ENCODE data around the gene DLGAP1. TPM values are rescaled to one million over a fixed set of nuclear protein-coding genes. Genes with fewer than 3 reads are reported as not detected.

DLGAP1 gene
- total and polyA plus RNA-seq, 4 donors: 0.06 to 1.2 (median 0.17) TPM; not detected in 1

DNA sequence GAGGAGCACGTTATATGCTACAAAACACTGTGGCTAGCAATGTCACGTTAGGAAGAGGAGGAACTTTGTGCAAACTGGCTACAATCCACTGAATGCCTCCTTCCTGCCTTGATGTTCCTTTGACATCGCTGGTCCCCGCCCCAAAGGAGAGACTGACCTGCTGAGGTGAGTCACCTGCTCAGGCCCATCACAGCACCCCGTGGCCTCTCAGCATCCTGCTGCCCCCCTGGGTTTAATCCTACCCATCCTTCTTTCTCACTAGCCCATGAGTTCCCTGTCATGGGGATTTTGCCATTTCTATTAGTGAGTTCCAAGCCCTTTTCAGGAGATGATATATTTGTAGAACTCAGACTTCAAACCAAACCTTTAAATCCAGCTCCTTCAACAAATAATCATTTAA lies 16.2 kb downstream of the DLGAP1 start:
- Histone ChIP-seq H3K4me1 (ENCODE audit: control insufficient read depth in 4 of 4, insufficient read depth in 4 of 4, low read length in 3 of 4) (no peaks in the 10 kb centered on the region), H3K27ac (ENCODE audit: low read depth in 1 of 2, low read length in 2 of 2) (no peak overlapping the region), H3K4me3 (ENCODE audit: low read depth in 1 of 3, low read length in 3 of 3) (no peak overlapping the region), H3K36me3 (ENCODE audit: control insufficient read depth in 4 of 4, insufficient read depth in 3 of 4, low read depth in 1 of 4, low read length in 3 of 4) (no peaks in the 10 kb centered on the region), H3K27me3 (ENCODE audit: control insufficient read depth in 4 of 4, insufficient read depth in 4 of 4, low read length in 3 of 4) (no peaks in the 10 kb centered on the region), H3K9me3 (ENCODE audit: control insufficient read depth in 4 of 4, low read length in 3 of 4) (no peaks in the 10 kb centered on the region), H3K9ac (ENCODE audit: low read depth in 1 of 2, low read length in 2 of 2) (no peak overlapping the region)
- 58% methylated on average over 5 of the region's 5 CpGs for WGBS
- no peak for DNase-seq (ENCODE audit: low spot score)
- TF ChIP-seq HNF4A (conservative IDR thresholded peaks at IDR 0.05): no peak
- TF ChIP-seq, protein P1, sequence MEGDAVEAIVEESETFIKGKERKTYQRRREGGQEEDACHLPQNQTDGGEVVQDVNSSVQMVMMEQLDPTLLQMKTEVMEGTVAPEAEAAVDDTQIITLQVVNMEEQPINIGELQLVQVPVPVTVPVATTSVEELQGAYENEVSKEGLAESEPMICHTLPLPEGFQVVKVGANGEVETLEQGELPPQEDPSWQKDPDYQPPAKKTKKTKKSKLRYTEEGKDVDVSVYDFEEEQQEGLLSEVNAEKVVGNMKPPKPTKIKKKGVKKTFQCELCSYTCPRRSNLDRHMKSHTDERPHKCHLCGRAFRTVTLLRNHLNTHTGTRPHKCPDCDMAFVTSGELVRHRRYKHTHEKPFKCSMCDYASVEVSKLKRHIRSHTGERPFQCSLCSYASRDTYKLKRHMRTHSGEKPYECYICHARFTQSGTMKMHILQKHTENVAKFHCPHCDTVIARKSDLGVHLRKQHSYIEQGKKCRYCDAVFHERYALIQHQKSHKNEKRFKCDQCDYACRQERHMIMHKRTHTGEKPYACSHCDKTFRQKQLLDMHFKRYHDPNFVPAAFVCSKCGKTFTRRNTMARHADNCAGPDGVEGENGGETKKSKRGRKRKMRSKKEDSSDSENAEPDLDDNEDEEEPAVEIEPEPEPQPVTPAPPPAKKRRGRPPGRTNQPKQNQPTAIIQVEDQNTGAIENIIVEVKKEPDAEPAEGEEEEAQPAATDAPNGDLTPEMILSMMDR (IDR thresholded peaks at IDR 0.05; ENCODE audit: low read depth, low read length, missing input control): no peak
- no peak for TF ChIP-seq RXRA (IDR thresholded peaks at IDR 0.05)

DNA sequence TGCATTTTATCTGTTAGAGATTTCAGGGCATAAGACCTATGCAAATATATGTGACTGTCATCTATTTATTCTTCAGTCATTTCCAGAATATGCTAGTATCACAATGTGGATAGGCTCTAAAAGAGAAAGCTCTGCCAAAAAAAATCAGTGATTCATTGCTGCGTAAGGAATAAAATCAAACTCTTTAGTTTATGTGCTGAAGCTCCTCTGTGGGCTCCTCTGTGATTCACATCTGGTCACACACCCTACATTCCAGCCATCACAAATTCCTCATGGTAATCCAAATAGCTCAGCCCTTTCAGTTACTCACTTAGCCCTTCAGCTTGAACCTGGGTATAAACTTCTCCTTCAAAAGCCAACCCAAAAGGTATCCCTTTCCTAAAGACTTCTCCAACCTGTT lies 21.4 kb downstream of the DLGAP1 start:
- Histone ChIP-seq H3K9ac (ENCODE audit: low read depth in 1 of 2, low read length in 2 of 2) (no peak overlapping the region), H3K9me3 (ENCODE audit: control insufficient read depth in 4 of 4, low read length in 3 of 4) (no peaks in the 10 kb centered on the region), H3K4me1 (ENCODE audit: control insufficient read depth in 4 of 4, insufficient read depth in 4 of 4, low read length in 3 of 4) (no peaks in the 10 kb centered on the region), H3K27ac (ENCODE audit: low read depth in 1 of 2, low read length in 2 of 2) (no peak overlapping the region), H3K4me3 (ENCODE audit: low read depth in 1 of 3, low read length in 3 of 3) (no peak overlapping the region), H3K36me3 (ENCODE audit: control insufficient read depth in 4 of 4, insufficient read depth in 3 of 4, low read depth in 1 of 4, low read length in 3 of 4) (no peaks in the 10 kb centered on the region), H3K27me3 (ENCODE audit: control insufficient read depth in 4 of 4, insufficient read depth in 4 of 4, low read length in 3 of 4) (no peaks in the 10 kb centered on the region)
- no peak for TF ChIP-seq NR2F2 (IDR thresholded peaks at IDR 0.05)
- no peak for TF ChIP-seq TAF1 (conservative IDR thresholded peaks at IDR 0.05)
- TF ChIP-seq FOXA2 (IDR thresholded peaks at IDR 0.05): no peak
- TF ChIP-seq RAD21 (IDR thresholded peaks at IDR 0.05): no peak
- no peak for TF ChIP-seq HNF4A (conservative IDR thresholded peaks at IDR 0.05)
- TF ChIP-seq, protein P2, sequence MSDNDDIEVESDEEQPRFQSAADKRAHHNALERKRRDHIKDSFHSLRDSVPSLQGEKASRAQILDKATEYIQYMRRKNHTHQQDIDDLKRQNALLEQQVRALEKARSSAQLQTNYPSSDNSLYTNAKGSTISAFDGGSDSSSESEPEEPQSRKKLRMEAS (IDR thresholded peaks at IDR 0.05): no peak
- TF ChIP-seq, protein P3, sequence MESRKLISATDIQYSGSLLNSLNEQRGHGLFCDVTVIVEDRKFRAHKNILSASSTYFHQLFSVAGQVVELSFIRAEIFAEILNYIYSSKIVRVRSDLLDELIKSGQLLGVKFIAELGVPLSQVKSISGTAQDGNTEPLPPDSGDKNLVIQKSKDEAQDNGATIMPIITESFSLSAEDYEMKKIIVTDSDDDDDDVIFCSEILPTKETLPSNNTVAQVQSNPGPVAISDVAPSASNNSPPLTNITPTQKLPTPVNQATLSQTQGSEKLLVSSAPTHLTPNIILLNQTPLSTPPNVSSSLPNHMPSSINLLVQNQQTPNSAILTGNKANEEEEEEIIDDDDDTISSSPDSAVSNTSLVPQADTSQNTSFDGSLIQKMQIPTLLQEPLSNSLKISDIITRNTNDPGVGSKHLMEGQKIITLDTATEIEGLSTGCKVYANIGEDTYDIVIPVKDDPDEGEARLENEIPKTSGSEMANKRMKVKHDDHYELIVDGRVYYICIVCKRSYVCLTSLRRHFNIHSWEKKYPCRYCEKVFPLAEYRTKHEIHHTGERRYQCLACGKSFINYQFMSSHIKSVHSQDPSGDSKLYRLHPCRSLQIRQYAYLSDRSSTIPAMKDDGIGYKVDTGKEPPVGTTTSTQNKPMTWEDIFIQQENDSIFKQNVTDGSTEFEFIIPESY (IDR thresholded peaks at IDR 0.05): no peak
- TF ChIP-seq HNF4G (IDR thresholded peaks at IDR 0.05): no peak
- WGBS: 96% methylated on average over 1 of the region's 1 CpG
- DNase-seq (ENCODE audit: low spot score): no peak

DNA sequence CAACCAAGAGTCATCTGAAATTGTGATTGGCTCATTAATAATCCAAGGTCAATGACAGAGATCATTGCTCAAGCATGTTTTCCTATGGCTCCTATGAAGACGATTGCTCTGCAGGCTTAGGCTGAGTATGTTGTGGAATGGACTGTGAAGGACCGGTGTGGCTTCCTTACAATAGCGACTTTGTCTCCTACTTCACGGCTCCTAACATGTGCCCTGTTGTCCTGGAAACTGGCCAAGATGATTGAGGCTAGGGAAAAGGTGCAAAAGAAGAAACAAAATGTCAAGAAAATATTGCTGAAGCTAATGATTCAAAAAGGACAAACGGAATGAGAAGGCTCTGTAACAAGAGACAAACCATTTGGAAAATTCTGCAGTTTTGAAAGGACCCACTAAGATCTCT lies 24.3 kb downstream of the DLGAP1 start:
- TF ChIP-seq, protein P4, sequence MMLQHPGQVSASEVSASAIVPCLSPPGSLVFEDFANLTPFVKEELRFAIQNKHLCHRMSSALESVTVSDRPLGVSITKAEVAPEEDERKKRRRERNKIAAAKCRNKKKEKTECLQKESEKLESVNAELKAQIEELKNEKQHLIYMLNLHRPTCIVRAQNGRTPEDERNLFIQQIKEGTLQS (IDR thresholded peaks at IDR 0.05): no peak
- TF ChIP-seq NR2F2 (IDR thresholded peaks at IDR 0.05): no peak
- TF ChIP-seq EGR1 (IDR thresholded peaks at IDR 0.05; ENCODE audit: low read depth in 2 of 2): no peak
- TF ChIP-seq, protein P5, sequence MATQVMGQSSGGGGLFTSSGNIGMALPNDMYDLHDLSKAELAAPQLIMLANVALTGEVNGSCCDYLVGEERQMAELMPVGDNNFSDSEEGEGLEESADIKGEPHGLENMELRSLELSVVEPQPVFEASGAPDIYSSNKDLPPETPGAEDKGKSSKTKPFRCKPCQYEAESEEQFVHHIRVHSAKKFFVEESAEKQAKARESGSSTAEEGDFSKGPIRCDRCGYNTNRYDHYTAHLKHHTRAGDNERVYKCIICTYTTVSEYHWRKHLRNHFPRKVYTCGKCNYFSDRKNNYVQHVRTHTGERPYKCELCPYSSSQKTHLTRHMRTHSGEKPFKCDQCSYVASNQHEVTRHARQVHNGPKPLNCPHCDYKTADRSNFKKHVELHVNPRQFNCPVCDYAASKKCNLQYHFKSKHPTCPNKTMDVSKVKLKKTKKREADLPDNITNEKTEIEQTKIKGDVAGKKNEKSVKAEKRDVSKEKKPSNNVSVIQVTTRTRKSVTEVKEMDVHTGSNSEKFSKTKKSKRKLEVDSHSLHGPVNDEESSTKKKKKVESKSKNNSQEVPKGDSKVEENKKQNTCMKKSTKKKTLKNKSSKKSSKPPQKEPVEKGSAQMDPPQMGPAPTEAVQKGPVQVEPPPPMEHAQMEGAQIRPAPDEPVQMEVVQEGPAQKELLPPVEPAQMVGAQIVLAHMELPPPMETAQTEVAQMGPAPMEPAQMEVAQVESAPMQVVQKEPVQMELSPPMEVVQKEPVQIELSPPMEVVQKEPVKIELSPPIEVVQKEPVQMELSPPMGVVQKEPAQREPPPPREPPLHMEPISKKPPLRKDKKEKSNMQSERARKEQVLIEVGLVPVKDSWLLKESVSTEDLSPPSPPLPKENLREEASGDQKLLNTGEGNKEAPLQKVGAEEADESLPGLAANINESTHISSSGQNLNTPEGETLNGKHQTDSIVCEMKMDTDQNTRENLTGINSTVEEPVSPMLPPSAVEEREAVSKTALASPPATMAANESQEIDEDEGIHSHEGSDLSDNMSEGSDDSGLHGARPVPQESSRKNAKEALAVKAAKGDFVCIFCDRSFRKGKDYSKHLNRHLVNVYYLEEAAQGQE (IDR thresholded peaks at IDR 0.05): no peak
- no peak for TF ChIP-seq TAF1 (conservative IDR thresholded peaks at IDR 0.05)
- no peak for TF ChIP-seq SP1 (IDR thresholded peaks at IDR 0.05)
- no peak for TF ChIP-seq RAD21 (IDR thresholded peaks at IDR 0.05)
- TF ChIP-seq RXRA (IDR thresholded peaks at IDR 0.05): no peak
- no peak for TF ChIP-seq FOXA1 (IDR thresholded peaks at IDR 0.05)
- TF ChIP-seq GABPA (IDR thresholded peaks at IDR 0.05 in 1 of 2, conservative IDR thresholded peaks at IDR 0.05 in 1 of 2): no peak
- no peak for TF ChIP-seq JUND (IDR thresholded peaks at IDR 0.05)
- TF ChIP-seq HNF4G (IDR thresholded peaks at IDR 0.05): no peak
- TF ChIP-seq, protein P2 (IDR thresholded peaks at IDR 0.05): no peak
- TF ChIP-seq, protein P1 (IDR thresholded peaks at IDR 0.05; ENCODE audit: low read depth, low read length, missing input control): no peak
- no peak for TF ChIP-seq YY1 (IDR thresholded peaks at IDR 0.05)
- TF ChIP-seq FOXA2 (IDR thresholded peaks at IDR 0.05): no peak
- no peak for TF ChIP-seq HNF4A (conservative IDR thresholded peaks at IDR 0.05)
- WGBS: 86% methylated on average over 5 of the region's 5 CpGs
- H3K9ac ChIP-seq (ENCODE audit: low read depth in 1 of 2, low read length in 2 of 2): no peak overlapping the region
- H3K27ac ChIP-seq (ENCODE audit: low read depth in 1 of 2, low read length in 2 of 2): no peak overlapping the region
- H3K27me3 ChIP-seq (ENCODE audit: control insufficient read depth in 4 of 4, insufficient read depth in 4 of 4, low read length in 3 of 4): no peaks in the 10 kb centered on the region
- H3K4me3 ChIP-seq (ENCODE audit: low read depth in 1 of 3, low read length in 3 of 3): no peak overlapping the region
- no peak for DNase-seq (ENCODE audit: low spot score)
- no peaks in the 10 kb centered on the region for H3K4me1 ChIP-seq (ENCODE audit: control insufficient read depth in 4 of 4, insufficient read depth in 4 of 4, low read length in 3 of 4)
- no peaks in the 10 kb centered on the region for H3K9me3 ChIP-seq (ENCODE audit: control insufficient read depth in 4 of 4, low read length in 3 of 4)
- no peaks in the 10 kb centered on the region for H3K36me3 ChIP-seq (ENCODE audit: control insufficient read depth in 4 of 4, insufficient read depth in 3 of 4, low read depth in 1 of 4, low read length in 3 of 4)

All from liver (tissue), 9 donors.